Measurements from ENCODE around the gene NDUFA8.

DNA sequence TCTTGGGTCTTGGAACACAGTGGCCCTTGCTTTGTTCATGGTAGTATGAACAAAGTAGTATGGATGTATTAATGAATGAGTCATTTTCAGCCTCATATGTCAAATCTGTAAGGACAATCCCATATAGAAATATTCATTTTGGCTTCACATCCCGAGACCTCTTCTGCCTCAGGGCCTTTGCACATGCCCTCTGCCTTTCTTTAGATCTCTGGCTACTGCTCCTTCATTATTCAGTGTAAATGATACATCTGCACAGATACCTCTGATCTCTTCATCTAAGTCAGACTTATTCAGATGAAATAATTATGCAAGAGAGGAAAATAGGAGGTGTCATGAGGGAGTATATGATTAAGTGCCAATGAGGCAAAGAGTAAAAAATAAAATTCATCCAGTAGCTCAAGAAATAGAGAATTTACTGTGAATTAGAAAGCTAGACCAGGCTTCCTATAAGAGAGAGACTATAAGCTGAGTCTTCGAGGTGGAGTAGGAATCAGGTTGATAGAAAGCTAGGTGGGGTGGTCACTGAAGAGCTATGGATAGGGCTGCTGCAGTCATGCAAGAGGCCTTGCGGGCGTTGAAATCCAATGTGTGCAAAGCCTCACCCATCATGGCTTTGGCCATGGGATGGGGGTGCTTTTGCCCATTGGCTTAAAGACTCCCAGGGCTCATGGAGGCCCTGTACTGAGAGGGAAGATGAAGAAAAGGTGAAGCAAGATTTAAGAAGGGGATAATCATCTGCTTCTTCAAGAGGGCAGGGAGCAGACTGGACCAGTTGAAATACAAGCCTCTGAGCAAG lies 62.8 kb downstream of the NDUFA8 start:
- TF ChIP-seq, protein P1, sequence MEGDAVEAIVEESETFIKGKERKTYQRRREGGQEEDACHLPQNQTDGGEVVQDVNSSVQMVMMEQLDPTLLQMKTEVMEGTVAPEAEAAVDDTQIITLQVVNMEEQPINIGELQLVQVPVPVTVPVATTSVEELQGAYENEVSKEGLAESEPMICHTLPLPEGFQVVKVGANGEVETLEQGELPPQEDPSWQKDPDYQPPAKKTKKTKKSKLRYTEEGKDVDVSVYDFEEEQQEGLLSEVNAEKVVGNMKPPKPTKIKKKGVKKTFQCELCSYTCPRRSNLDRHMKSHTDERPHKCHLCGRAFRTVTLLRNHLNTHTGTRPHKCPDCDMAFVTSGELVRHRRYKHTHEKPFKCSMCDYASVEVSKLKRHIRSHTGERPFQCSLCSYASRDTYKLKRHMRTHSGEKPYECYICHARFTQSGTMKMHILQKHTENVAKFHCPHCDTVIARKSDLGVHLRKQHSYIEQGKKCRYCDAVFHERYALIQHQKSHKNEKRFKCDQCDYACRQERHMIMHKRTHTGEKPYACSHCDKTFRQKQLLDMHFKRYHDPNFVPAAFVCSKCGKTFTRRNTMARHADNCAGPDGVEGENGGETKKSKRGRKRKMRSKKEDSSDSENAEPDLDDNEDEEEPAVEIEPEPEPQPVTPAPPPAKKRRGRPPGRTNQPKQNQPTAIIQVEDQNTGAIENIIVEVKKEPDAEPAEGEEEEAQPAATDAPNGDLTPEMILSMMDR (IDR thresholded peaks at IDR 0.05), result no peak
- no peak for TF ChIP-seq ZFX (IDR thresholded peaks at IDR 0.05; ENCODE audit: borderline replicate concordance)

Data from 22Rv1 (cell line).